RWPE2 (cell line): ENCODE results near the gene EGR4.

ENCODE experiments used
- ATAC-seq: fragments of 200-7000 bp; cut with Tn5 transposase; 3 replicates; pipeline ENCODE4 v1.9.1; 2021; ENCODE audit warnings: low read depth
- DNase-seq: peaks from one replicate; pipeline ENCODE4 v3.0.0-alpha.2; 2020; ENCODE audit warnings: low spot score
- H3K27ac ChIP-seq: fragments of 450-650 bp; 2 replicates; pipeline ENCODE4 v1.5.1; 2017; ENCODE audit warnings: mild to moderate bottlenecking; ENCODE audit not compliant: poor library complexity, severe bottlenecking
- H3K27me3 ChIP-seq: fragments of 250-450 bp; sonication (Bioruptor Pico); 2 replicates; pipeline ENCODE4 v1.5.1; 2021; ENCODE audit warnings: mild to moderate bottlenecking, moderate library complexity; ENCODE audit not compliant: insufficient read depth, poor library complexity, severe bottlenecking
- H3K36me3 ChIP-seq: fragments of 250-450 bp; sonication (Bioruptor Pico); 2 replicates; pipeline ENCODE4 v1.5.1; 2020; ENCODE audit warnings: low read depth, mild to moderate bottlenecking, moderate library complexity
- H3K4me1 ChIP-seq: fragments of 250-450 bp; sonication (Bioruptor Pico); 2 replicates; pipeline ENCODE4 v1.5.1; 2021; ENCODE audit warnings: mild to moderate bottlenecking, moderate library complexity; ENCODE audit not compliant: insufficient read depth, poor library complexity, severe bottlenecking
- H3K4me3 ChIP-seq: fragments of 250-450 bp; sonication (Bioruptor Pico); 2 replicates; pipeline ENCODE4 v1.5.1; 2021; ENCODE audit warnings: mild to moderate bottlenecking, moderate library complexity; ENCODE audit not compliant: severe bottlenecking
- H3K9me3 ChIP-seq: fragments of 250-450 bp; sonication (Bioruptor Pico); 2 replicates; pipeline ENCODE4 v1.5.1; 2021; ENCODE audit warnings: mild to moderate bottlenecking, moderate library complexity; ENCODE audit not compliant: severe bottlenecking
- CTCF ChIP-seq: fragments of 450-650 bp; IDR thresholded peaks from one replicate; pipeline ENCODE4 v1.5.1; 2017; ENCODE audit warnings: mild to moderate bottlenecking, moderate library complexity; ENCODE audit not compliant: poor library complexity, severe bottlenecking

EGR4 gene

GRCh38 chr2:73334045-73334444 lies 40.7 kb upstream of the EGR4 start:
- Histone ChIP-seq H3K4me1 (no peaks in the 10 kb centered on the region), H3K36me3 (no peaks in the 10 kb centered on the region), H3K27ac (no peak overlapping the region), H3K9me3 (no peaks in the 10 kb centered on the region), H3K4me3 (no peak overlapping the region), H3K27me3 (peaks cover 7% of the 10 kb centered on the region)
- DNase-seq (no peak), ATAC-seq (no peak)
- no peak for TF ChIP-seq CTCF

- no peak for DNase-seq
- TF ChIP-seq CTCF: no peak
- Histone ChIP-seq H3K9me3 (no peaks in the 10 kb centered on the region), H3K27me3 (peaks cover 7% of the 10 kb centered on the region), H3K4me1 (no peaks in the 10 kb centered on the region), H3K27ac (no peak overlapping the region), H3K36me3 (no peaks in the 10 kb centered on the region), H3K4me3 (no peak overlapping the region)
- no peak for ATAC-seq
Measured at GRCh38 chr2:73333564-73333963, 40.2 kb upstream of the EGR4 start.

GRCh38 chr2:73324126-73324725 lies 30.9 kb upstream of the EGR4 start:
- Histone ChIP-seq H3K27ac (no peak overlapping the region), H3K27me3 (peaks cover 34% of the 10 kb centered on the region), H3K9me3 (no peaks in the 10 kb centered on the region), H3K4me3 (no peak overlapping the region), H3K4me1 (no peaks in the 10 kb centered on the region), H3K36me3 (no peaks in the 10 kb centered on the region)
- ATAC-seq (no peak), DNase-seq (no peak)
- TF ChIP-seq CTCF: no peak

- peaks cover 34% of the 10 kb centered on the region for H3K27me3 ChIP-seq
- H3K27ac ChIP-seq: no peak overlapping the region
- H3K4me3 ChIP-seq: no peak overlapping the region
- H3K4me1 ChIP-seq: no peaks in the 10 kb centered on the region
- TF ChIP-seq CTCF: no peak
- DNase-seq (no peak), ATAC-seq (no peak)
- H3K36me3 ChIP-seq: no peaks in the 10 kb centered on the region
- H3K9me3 ChIP-seq: no peaks in the 10 kb centered on the region
Measured at GRCh38 chr2:73323551-73323950, 30.2 kb upstream of the EGR4 start.

- TF ChIP-seq CTCF: no peak
- ATAC-seq (no peak), DNase-seq (no peak)
- no peaks in the 10 kb centered on the region for H3K27me3 ChIP-seq
- no peaks in the 10 kb centered on the region for H3K36me3 ChIP-seq
- no peaks in the 10 kb centered on the region for H3K9me3 ChIP-seq
- H3K27ac ChIP-seq: no peak overlapping the region
- H3K4me3 ChIP-seq: no peak overlapping the region
- no peaks in the 10 kb centered on the region for H3K4me1 ChIP-seq
Measured at GRCh38 chr2:73314441-73314840, 21.1 kb upstream of the EGR4 start.
